ENCODE data around the gene NECTIN3.

NECTIN3 gene

DNA sequence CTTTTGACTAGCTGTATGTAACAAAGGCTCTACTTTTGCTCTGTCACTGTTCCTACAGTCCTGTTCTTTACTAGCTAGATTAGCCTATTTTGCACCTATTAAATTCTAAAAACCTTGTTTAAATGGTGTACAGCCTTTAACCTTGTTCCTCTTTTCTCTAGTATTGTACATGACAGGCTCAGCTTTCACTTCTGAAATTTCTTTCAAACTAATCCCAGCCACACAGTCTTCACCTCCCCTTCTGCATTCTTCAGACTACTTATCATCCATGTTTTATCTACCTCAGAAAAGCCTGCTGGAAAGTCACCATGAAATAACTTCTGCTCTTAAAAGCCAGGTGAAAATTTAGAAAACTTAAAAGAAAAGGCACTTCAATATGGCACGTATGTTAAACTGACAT, 122.4 kb downstream of the NECTIN3 start:
- in situ Hi-C loops (cut with MboI; ENCODE audit: low sequenced_read_pairs): no loop called here

DNA sequence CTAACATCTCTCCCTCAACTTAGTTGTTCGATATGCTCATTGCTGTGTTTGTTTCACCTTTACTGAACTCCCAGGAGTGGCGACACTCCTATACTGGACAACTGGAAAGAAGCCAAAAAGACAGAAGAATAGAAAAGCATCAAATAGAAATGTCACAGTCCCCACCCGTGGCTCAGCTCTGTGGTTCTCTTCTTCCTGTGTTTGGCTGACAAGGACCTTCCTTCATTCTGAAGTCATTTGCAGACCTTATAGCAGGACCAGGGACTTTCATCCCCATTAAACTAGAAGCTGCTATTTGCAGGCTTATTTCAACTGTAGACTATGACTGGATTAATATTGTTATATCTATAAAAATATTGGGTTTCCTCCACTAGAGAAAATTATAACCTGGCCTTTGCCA, 125.9 kb downstream of the NECTIN3 start:
- in situ Hi-C loops (cut with MboI; ENCODE audit: low sequenced_read_pairs): no loop called here

DNA sequence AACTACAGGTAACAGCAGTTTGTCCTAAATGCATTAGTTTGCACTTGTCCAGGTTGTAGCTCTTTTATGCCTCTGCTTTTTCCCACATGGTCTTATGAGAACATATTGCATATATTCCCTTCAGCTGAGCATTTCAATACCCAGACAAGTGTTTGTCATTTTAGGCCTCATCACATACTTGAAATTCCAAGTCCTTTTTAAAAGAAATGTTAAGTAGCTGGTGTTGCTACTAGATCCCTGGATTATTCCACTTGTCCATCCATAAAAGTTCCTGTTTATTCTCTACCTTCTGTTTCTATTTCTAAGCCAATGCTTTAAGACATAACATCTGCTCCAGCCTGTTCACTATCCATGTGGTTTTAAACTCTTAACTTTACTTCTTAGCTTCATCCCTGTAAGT, 128.4 kb downstream of the NECTIN3 start:
- in situ Hi-C loops (cut with MboI; ENCODE audit: low sequenced_read_pairs): no loop called here

DNA sequence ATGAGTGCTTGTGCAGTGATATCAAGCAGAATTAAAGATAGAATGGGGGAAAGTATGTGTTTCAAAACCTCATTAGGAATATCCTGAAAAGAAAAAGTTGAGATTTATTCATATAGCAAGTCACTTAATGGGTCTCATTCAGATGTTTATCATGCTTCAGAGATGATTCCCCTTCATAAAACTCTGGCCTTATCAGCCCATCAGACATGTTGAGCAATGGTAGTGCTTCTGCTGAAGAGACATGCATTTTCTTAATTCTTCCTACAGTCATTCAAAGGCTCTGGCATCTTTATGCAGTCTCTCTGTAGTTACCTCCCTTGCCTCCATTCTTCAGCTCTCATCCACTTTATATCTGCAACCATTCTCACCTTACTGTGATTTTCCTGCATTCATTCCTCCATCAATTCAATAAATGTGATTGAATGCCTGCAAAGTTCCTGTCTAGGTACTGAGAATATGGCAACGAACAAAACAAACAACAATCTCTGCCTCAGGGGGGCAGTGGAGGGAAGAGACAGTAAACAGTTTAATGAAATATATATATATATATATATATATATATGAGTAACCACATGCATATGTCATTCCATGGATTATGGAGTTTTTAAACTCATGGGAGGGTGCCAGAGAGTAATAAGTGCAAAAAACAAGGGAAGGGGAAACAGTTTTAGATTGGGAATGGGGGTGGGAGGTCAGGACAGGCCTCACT, 138.5 kb downstream of the NECTIN3 start:
- in situ Hi-C loops (cut with MboI; ENCODE audit: low sequenced_read_pairs): no loop called here

DNA sequence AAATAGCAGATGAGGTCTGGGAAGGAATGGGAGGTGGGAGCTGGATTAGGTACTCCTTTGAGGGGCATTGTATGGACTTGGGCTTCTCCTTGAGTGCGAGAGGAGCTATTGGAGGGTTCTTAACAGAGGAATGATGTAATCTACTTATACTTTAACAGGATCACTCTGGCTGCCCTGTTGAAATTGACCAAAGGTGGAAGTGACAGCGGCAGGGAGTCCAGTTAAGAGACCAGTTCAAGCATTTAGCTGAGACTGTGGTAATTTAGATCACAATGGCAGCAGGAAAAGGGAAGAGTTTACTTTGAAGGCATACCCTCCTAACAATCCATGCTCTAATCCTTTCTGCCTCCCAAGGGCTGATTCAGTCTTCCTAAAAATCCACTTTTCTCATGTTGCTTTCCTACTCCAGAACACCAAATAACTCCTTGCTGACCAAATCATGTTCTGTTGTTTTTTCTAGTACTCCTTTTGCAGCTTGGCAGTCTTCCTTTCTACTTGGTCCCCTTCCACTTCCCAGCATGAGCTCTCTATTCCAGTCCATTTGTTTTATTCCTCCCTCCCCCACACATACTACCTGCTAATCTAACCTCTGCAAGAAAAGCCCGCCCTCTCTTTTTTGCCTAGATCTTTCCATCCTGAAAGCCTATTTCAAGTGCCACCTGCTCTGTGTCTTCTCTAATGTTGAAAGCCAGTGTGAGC, 139.4 kb downstream of the NECTIN3 start:
- in situ Hi-C loops (cut with MboI; ENCODE audit: low sequenced_read_pairs): no loop called here

DNA sequence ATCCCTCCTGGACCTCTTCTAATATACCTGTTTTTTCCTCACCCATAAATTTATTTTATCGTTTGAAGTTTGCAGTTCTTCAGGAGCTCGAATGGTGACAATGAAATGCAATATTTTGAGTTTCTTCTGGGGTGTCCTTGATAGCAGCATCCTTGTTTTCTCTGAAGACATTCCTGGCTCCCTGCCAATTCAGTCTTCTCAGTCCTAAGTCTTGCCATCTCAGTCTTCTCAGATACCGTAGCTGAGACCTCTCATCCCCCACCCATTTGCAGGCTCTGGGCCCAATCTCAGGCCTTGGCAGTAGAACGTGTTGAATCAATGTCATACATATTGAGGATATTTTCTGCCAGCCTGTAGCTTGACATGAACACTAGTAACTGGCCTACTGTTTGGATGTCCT, 140.9 kb downstream of the NECTIN3 start:
- in situ Hi-C loops (cut with MboI; ENCODE audit: low sequenced_read_pairs): no loop called here

DNA sequence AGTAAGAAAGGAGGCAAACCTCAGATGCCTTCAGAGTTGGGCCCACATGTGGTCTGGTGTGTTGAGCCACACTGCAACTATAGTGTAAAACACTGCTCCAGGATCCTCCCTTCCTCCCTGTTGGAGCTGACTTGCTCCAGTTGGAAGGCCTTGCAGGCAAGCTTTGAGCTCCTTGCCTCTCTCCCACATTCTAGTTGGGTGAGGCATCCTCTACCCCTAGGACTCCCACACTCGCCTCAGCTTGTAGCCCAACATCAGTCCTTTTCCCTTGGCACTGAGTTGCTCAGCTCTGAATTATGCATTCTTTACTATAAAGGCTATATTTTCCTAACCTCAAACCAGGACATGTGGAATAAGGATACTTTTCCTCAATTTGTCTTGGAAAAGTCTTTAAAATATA, 143.9 kb downstream of the NECTIN3 start:
- in situ Hi-C loops (cut with MboI; ENCODE audit: low sequenced_read_pairs): no loop called here

DNA sequence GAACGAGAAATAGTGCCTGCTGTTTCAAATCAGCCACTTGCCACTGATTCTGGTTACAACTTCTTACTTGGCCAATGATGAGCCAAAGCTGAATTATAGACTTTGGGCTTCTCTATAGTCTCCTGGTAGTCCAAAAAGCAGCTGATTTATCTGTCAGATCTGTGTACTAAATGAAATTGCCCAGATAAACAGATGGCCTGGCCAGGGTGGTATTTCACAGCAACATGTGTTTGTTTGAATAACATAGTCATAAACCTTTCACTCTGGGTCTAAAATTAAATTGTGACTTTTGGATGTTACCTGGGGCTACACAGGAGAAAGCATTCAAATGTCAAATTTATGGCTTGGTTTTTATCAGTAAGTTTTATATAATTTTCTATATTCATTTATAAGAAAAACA, 147.0 kb downstream of the NECTIN3 start:
- in situ Hi-C loops (cut with MboI; ENCODE audit: low sequenced_read_pairs): no loop called here

DNA sequence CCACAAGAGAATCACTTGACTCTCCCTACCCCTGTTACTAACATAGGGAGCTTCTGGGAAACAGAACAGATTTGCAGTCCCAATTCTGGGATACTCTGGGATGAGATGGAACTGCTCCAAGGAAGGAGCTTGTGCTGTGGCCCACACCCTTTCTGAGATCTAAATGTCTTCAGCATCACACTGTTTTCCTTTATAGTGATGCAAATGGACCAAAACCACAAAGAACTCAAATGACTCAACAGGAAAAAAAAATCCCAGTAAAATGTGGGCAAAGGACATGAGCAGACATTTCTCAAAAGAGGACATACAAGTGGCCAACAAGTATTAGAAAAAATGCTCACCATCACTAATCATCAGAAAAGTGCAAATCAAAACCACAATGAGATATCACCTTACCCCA, 155.6 kb downstream of the NECTIN3 start:
- in situ Hi-C loops (cut with MboI; ENCODE audit: low sequenced_read_pairs): no loop called here

DNA sequence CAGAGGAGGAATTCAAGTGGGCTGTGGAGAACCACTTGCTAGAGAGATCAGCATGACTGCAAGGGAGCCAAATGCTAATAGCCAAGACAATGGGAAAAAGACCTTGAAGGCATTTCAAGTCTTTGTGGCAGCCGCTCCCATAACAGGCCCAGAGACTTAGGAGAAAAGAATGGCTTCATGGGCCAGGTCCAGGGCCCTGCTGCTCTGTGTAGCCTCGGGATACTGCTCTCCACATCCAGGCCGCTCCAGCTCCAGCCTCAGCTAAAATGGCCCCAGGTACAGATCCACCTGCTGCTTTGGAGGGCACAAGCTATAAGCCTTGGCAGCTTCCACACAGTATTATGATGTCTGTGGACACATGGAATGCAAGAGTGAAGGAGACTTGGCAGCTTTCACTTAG, 157.7 kb downstream of the NECTIN3 start:
- in situ Hi-C loops (cut with MboI; ENCODE audit: low sequenced_read_pairs): no loop called here

DNA sequence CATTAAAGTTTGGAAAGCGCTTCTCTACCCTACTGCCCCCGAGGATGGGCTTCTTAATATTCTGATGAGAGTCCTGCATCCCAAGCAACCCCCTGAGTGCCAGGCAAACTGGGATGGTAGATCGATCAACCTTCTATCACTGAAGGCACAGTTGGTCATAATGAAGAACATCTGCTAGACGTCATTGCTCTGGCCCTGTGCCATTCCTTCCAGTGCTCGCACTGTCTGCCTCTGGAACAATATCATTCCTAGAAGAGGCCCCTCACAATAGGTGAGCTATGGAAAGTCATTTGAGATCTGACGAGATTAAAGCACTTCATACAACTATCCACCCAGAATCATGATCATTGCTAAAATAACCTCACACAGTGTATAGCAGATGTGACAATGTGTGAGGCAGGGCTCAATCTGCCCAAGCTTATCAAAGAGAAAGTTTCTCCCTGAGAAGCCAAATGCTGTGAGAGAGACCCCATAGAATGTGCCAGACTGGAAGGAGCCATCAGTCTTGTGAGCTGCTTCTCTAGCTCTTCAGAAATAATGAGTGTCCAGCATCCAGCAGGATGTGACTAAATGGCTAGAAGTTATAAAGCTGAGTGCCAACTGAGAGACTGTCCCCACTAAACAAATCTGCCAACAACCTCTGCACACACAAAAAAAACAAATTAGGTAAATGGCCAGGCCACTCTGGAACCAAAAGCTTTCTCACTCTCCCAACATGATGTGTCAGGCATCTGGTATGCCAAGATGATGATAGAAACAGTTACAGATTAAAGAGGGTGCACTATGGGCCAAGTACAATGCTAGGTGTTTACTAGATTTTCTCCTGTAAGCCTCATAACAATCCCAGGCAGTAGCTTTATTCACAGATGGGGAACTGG, 165.5 kb downstream of the NECTIN3 start:
- in situ Hi-C loops (cut with MboI; ENCODE audit: low sequenced_read_pairs): no loop called here

DNA sequence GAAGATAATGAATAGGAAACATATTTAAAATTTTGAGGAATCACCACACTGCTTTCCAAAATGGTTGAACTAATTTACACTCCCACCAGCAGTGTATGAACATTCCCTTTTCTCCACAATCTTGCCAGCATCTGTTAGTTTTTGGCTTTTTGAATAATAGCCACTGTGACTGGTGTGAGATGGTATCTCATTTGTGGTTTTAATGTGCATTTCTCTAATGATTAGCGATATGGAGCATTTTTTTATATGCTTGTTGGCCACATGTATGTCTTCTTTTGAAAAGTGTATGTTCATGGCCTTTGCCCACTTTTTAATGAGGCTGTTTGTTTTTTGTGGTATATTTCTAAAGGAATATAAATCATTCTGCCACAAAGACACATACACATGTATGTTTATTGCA, 166.3 kb downstream of the NECTIN3 start:
- in situ Hi-C loops (cut with MboI; ENCODE audit: low sequenced_read_pairs): no loop called here

DNA sequence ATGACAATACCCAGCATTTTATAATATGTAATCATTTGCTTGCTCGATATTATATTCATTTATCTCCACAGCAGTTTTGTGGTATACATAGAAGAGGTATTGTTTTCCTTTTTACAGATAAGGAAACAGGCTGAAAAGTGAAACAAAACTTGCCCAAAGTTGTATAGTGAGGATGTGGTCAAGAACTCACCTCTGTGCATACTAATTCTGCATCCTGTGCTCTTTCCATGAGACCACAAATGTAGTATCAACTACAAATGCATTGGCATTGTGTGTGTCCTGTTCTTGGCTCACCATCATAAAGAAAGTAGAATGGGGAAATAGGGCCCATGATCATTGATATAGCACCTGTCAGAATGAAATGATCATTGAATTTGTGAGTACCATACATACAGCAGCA, 167.3 kb downstream of the NECTIN3 start:
- in situ Hi-C loops (cut with MboI; ENCODE audit: low sequenced_read_pairs): no loop called here

DNA sequence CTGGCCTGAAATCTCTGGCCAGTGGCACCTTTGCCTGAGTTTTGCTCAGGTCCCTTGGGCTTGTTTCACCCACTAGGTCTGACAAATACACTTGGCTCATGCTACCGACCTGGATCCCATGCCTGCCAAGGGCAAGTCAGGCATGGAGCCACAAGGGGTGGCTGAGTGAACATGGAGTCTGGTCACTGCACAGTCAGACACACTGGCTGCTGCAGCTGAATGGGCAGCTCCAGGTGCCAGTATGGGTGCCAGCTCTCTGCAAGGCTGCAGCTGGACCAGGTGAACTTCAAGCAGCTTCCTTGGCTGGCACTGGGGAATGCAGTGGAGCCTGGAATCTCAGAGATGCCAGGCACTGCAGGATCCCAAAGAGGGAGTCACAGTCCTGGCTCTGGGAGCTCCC, 170.3 kb downstream of the NECTIN3 start:
- in situ Hi-C loops (cut with MboI; ENCODE audit: low sequenced_read_pairs): no loop called here

Data from HL-60/S4 (cell line).